HG02943 (cell line): ENCODE data around the gene KIN.
"Not testable (repeated sequence)": the region's sequence is repeated elsewhere in the genome, so short reads cannot be mapped to it uniquely, and the experiment has no call there.

Experiments
- ATAC-seq: cut with Tn5 transposase; IDR thresholded peaks from one replicate; pipeline ENCODE4 v1.9.1; 2021; ENCODE audit warnings: mild to moderate bottlenecking, low read depth, moderate library complexity; ENCODE audit not compliant: unreplicated experiment

KIN gene

GRCh38 chr10:7744307-7744706 is 43.5 kb downstream of the KIN start:
- no peak for ATAC-seq

GRCh38 chr10:7738536-7739407 is 49.0 kb downstream of the KIN start:
- no peak for ATAC-seq

- no peak for ATAC-seq
Observed at GRCh38 chr10:7734821-7735220, 53.0 kb downstream of the KIN start.

- no peak for ATAC-seq
Observed at GRCh38 chr10:7722927-7723529, 64.8 kb downstream of the KIN start.

GRCh38 chr10:7720478-7720877 is 67.3 kb downstream of the KIN start:
- no peak for ATAC-seq

GRCh38 chr10:7718685-7719084 is 69.1 kb downstream of the KIN start:
- no peak for ATAC-seq

- no peak for ATAC-seq
Observed at GRCh38 chr10:7717767-7718166, 70.0 kb downstream of the KIN start.

GRCh38 chr10:7715515-7715914 is 72.3 kb downstream of the KIN start:
- ATAC-seq: no peak

GRCh38 chr10:7711075-7711474 is 76.7 kb downstream of the KIN start:
- ATAC-seq: not testable (repeated sequence)

- no peak for ATAC-seq
Observed at GRCh38 chr10:7710446-7710845, 77.3 kb downstream of the KIN start.

GRCh38 chr10:7708832-7709231 is 79.0 kb downstream of the KIN start:
- no peak for ATAC-seq

GRCh38 chr10:7707858-7708622 is 79.8 kb downstream of the KIN start:
- ATAC-seq: no peak

- no peak for ATAC-seq
Observed at GRCh38 chr10:7707102-7707501, 80.7 kb downstream of the KIN start.

GRCh38 chr10:7706534-7707073 is 81.2 kb downstream of the KIN start:
- no peak for ATAC-seq

GRCh38 chr10:7705341-7705740 is 82.5 kb downstream of the KIN start:
- ATAC-seq: no peak

GRCh38 chr10:7704071-7705016 is 83.4 kb downstream of the KIN start:
- no peak for ATAC-seq

GRCh38 chr10:7703140-7703539 is 84.7 kb downstream of the KIN start, which contains the start of gene ITIH2:
Gene ITIH2, plus strand, starts transcription at chr10:7703316. Its CDS starts 119 bp downstream, at chr10:7703435.
- ATAC-seq: no peak

GRCh38 chr10:7702288-7702812 is 85.4 kb downstream of the KIN start:
- ATAC-seq: no peak

- ATAC-seq: no peak
Observed at GRCh38 chr10:7701158-7701742, 86.5 kb downstream of the KIN start.
